HG03469 (cell line): Measurements from ENCODE around the gene CBX6.
"Not testable (repeated sequence)": the region's sequence is repeated elsewhere in the genome, so short reads cannot be mapped to it uniquely, and the experiment has no call there.

Experiments
- ATAC-seq: cut with Tn5 transposase; IDR thresholded peaks from one replicate; pipeline ENCODE4 v1.9.1; 2021; ENCODE audit warnings: mild to moderate bottlenecking, moderate library complexity, moderate number of reproducible peaks; ENCODE audit not compliant: unreplicated experiment

CBX6 gene

DNA sequence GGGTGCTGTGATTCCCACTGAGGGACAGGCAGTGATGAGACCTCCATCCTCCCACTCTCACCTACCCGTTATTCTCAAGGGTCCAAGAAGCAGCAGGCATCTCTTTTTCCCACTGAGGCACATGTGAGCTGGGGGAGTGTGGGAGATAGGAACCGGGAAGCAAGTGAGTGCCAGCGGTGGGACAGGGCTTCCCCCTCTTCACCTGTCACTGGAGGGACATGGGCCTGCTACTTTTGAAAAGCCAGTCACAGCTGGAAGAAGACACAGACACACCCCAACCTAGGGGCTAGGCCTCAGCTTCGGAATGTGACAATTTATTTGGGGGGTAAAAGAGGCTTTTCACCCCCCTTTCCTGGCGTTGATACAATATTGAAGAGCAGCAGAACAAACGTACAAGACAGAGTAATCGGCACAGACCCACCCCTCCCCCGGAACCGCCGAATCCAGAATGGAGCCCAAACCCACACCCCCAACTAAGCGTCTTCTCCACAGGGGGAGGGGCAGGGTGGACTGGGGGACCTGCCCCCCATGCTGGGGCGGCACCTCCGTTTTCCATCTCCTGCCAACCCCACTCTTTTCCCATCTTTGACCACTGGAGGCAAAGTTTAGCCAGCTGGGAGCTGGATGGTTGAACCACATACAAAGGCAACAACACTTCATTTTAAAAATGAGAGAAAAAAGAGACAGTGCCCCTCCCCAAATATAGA, 10.7 kb downstream of the CBX6 start:
- ATAC-seq: no peak

DNA sequence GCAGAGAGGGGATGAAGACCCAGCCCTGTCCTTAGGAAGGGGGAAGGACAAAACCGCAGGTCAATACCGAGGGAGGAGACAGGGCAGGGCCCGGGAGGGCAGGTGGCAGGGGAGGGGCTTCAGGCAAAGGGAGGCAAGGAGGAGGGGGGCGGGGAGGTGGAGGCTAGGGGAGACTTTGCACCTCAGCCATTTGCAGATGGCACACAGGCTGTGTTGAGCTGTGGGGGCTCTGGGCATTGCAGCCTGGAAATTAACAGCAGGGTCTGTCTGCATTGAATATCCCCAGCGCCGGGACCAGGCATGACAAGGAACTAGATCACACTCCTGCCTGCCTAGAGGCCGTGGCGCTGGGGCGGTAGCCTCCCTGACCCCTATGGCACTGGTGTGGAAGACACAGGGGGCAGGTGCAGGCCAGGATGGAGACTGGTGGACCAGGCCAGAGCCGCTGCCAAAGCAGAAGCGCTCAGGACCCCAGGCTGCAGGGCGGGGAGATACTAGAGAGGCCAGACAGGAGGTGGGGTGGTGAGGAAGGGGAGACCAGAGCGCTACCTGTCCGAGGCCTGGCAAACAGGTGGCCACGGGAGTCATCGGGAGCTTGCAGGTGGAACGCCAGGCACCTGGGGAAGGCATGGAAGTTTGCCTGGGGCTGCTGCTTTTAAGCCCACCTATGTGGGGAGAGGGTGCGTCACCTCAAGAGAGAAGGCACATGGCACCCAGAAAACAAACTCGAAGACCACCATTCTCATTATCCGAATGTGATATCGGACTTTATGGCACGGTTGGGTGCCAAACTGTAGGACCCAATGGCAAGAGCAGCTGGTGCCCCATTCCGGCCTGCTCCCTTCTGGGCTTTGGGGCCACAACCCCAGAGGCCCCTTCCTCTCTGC, 11.5 kb downstream of the CBX6 start:
- no peak for ATAC-seq

DNA sequence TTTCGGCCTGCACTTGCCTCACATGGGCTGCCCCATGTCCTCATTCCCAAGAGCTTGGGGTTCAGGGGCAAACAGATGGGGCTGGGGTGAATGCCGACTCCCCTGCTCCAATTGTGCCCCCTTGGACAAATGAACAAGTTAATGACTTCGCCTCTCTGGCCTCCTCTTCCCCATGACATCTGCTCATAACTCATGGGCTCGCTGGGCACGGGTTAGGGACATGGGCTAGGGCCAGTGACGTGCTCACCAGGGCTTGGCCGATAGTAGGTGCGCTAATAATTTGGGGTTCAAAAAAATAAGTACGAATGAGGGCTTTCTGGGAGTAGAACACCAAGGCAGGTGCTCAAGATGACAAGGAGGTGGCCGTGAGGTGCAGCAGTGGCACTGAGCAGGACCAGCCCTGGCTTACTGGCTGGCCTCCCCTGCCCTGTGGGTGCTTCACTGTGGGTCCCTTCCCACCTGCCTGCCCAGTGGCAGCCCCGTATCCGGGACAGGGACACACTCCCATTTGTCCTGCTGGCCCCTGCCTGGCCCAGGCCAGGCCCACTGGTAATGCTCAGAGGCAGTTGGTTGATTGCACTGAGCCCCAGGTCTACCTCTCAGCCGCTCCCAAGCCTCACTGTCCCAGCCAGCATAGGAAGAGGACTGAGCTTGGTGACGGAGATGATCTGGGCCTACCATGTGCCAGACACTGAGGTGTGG, 12.3 kb downstream of the CBX6 start:
- no peak for ATAC-seq

DNA sequence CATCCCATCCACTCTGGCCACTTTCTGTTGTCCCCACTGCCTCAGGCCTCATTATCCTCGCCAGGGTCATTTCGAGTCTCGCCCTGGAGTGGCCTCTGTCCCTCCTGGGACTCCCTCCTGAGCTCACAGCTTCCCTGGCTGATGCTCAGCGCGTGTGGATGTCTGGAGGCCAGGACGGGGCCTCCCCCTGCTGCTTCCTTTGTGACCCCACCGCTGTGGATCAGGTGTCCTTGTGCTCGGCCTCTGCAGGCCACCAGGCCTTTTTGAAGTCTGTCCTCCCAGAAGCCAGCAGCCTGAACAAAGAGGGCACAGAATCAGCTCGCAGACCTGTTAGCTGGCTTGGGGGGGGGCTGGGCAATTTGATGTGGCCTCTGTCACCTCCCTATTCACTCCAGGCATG, 13.5 kb downstream of the CBX6 start:
- ATAC-seq: no peak

DNA sequence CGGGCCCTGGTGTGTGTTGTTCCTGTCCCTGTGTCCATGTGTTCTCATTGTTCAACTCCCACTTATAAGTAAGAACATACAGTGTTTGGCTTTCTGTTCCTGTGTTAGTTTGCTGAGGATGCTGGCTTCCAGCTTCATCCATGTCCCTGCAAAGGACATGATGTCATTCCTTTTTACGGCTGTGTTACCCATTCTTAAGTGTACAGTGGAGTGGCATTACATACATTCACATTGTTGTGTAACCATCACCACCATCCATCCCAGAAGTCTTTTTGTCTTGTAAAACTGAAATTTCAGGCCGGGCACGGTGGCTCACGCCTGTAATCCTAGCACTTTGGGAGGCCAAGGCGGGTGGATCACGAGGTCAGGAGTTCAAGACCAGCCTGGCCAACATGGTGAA, 17.5 kb downstream of the CBX6 start:
- not testable (repeated sequence) for ATAC-seq

DNA sequence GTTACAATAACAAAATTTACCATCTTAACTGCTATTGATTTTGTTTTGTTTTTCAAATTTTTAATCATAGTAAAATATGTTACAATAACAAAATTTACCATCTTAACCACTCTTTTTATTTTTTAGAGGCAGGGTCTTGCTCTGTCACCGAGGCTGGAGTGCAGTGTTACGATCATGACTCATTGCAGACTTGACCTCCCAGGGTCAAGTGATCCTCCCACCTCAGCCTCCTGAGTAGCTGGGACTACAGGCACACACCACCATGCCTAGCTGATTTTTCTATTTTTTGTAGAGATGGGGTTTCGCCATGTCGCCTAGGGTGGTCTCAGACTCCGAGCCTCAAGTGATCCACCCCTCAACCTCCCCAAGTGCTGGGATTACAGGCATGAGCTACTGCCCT, 18.1 kb downstream of the CBX6 start:
- ATAC-seq: not testable (repeated sequence)

DNA sequence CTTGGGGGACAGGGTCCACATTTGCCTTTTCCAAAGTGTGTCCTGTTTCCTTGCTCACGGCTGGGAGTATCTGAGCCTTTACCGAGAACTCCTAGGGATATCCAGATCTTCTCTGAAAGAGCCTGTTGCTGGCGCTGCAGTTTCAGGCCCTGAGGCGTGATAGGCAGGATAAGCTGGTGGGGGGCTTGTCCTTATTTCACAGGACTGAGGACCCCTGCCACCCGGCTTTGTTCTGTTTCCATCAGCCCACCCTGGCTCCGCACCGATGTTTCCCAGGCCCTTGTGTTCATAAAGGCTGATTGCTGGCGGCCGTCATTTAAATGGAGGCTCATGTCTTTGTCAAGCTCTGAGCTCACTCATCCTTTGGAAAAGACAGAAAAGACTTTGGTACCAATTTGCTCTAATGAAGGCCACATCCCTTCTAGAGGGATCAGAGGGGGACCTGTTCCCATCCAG, 18.8 kb downstream of the CBX6 start:
- no peak for ATAC-seq

DNA sequence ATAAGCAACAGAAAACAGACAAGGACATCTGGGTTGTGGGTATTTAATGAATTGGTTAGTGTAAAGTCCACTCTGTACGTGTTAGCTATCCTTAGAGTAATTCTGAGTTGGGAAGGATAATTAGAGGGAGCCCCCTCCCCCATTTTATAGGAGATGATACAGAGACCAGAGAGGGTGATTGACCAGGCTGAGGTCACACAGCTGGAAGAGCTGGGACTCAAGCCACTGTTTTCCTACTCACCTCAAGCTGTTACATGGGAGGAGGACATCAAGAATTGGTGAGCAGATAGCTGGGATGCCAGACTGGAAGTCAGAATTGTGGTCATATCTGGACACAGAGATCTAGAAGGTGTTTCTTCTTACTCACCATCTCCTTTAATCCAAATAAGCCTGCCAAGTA, 19.5 kb downstream of the CBX6 start:
- ATAC-seq: no peak

DNA sequence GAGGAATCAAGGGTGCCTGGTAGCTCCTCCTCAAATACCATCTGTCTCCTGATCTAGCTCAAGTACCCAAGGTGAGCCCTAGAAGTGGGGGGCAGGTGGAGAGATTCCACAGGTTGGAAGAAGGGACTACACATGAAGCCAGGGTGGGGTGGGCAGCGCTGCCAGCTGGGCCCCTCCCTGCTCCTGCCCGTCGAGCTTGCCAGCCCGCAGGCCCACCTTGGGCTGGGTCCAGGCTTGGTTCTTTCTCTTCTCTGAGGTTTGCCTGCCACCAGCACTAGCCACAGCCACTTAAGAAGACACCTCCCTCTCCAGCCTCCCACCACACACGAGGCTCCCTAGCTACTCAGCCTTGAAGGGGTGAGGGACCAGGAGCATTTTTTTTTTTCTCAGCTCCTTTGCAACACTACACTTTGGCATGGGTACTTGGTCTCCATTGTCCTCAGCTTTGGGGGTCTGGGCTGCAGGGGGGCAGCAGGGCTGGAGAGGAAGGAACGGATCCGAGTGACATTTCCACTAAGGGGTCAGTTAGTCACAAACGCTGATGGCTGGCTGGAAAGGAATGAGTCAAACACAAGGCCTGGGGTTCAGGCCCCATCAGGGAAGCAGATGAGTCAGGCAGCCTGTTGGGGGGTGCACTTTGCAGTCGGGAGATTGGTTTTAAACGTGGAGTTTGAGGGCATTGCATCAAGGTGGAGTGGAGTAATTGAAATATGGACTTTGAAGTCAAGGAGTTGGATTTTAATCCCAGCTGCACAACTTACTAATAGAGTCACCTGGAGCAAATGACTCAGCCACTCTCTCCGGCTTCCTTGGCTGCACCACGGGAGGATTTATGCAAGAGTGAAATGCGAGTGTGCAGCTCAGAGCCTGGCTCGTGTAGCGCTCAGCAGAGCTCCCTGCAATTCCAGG, 20.8 kb downstream of the CBX6 start:
- ATAC-seq: no peak

DNA sequence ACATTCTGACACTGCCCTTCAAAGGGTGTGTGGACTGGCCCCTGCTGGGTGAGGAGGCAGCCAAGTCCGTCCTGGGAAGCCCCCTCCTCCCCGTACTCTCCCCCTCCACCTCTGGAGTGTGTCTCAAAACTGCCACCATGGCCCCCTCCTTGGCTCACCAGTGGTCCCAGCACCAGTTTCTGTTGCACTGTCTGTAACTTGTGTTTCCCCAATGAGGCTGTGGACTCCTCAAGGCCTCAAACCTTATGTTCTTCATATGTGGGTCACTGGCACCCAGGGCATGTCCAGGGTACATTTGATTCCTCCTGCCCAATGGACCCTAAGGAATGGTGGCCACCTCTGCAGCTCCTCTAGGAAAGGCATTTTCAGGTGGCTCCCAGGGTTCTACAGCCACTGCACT, 21.6 kb downstream of the CBX6 start:
- ATAC-seq: no peak

DNA sequence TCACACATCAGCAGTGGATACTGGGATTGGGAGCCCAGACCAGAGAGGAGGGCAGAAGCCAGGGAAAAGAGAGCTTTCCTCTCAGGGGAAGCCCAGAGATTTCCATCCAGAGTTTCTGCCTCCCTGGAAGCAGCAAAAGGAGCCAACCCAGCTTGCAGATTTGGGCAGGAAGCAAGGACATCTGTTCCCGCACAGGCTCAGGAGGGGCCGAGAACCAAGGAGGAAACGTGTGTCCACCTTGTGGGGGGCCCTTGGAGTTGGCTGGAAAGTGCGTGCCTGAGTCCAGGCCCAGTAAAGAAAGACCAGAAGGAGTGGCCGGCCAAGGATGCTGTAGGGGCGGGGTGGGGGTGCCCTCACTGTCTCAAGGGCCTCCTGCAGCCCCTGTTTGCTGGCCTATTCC, 22.2 kb downstream of the CBX6 start:
- no peak for ATAC-seq

DNA sequence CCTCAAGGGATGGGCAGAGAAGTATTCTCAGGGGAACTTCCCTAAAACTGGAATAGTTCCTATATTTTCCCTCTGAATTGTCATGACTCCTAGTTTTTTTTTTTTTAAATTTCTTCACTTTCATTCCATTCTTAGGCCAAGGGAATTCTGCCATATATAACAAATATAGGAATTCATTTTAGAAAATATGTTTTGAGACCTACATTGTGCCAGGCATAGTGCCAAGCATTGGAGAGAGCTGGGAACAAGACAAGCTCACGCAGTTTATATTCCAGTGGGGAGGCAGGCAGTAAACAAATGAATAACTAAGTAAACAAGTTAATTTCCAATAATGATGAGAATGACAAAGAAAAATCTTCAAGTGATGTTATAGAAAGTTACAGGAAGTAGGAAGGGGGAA, 25.6 kb downstream of the CBX6 start:
- no peak for ATAC-seq

DNA sequence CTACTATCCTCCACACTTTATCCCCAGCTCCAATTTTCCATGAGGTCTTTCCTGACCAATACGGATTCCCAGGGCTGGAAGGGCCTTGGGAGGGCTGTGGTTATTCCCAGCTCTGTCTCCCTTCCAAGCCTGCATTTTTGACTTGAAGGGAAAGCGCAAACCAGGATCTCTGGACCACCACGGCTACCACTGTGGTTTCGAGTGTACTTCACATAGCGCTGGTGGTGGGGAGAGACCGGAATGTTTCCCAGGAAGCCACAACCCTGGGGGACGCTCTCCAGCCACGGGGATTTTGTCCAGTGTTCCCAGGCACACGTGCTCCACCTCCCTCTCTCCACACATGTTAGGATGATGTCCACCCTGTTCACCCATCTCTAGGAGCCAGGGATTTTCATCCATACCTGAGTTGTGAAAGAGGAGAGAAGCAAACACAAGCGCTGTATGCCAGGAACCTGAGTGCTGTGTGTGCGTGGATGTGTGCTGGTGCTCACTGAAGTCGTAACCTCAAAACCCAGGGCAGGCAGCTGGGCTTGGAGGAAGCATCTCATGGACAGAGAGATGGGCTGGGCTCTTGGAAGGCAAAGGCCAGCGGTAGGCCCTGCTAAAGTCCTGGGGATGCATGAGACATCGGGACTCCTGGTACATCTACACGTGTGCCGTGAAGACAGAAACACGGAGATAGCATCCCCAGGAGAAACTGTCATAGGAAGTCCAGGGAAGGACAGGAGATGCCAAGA, 26.8 kb downstream of the CBX6 start:
- no peak for ATAC-seq

DNA sequence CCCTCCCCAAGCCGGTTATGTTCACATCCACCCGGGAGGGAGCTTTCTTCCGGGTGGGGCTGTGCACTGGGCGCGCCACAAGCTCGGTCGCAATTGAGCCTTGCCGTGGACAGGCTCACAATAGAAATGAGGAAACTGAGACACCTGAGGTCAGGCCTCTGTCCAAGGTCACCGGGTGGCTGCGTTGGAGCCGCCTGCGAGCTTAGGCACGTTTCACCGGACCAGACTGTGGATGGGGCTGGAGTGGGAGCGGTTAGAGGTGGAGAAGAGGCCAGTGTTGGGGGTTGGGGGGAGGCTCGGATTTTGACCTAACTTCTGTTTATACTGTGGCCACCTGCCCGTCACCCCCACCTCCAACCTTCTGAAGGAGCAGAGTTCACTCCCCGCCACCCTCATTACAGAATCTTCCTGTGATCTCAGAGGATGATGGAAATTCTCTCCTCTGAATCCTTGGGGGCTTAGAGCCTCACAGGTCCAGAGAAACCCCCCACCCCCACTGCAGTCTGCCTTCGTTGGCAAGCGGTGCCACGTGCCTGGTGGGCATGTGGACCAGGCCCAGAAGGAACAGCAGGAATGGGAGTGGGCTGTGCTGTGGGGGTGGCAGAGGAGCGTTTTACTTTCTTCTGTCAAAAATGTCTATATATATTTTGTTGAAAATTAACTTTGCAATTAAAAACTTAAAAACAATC, 27.6 kb downstream of the CBX6 start:
- ATAC-seq: no peak

DNA sequence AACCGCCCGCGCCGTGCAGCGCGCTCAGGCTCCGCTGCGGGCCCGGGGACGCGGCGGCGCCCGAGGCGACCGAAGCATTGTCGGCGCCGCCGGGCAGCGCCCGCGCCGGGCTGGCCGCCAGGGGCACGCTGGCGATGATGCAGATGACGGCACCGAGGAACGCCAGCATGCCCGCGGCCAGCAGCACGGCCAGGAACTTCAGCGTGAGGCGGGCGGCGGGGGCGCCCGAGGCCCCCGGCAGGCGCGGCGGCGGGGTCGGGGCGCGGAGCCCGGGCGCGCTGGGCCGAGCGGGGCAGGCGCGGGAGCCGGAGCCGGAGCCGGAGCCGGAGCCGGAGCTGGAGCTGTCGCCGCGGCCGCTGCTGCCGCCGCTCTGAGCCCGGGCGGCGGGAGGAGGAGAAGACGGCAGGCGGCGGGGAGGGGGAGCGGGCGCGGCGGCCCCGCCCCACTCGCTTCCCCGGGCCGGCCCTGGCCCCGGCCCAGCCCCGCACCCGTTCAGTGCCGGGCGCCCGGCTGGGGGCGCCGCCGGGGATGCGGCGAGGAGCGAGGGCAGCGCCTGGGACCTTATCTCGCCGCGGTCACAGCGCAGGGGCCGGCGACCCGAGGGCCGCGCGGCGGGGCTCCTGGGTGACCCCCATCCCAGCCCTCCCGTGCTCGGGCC, 28.2 kb downstream of the CBX6 start, which contains the start of gene NPTXR:
Gene NPTXR, minus strand, starts transcription at position 372 of the 658 bp plus-strand sequence.
- ATAC-seq: no peak

DNA sequence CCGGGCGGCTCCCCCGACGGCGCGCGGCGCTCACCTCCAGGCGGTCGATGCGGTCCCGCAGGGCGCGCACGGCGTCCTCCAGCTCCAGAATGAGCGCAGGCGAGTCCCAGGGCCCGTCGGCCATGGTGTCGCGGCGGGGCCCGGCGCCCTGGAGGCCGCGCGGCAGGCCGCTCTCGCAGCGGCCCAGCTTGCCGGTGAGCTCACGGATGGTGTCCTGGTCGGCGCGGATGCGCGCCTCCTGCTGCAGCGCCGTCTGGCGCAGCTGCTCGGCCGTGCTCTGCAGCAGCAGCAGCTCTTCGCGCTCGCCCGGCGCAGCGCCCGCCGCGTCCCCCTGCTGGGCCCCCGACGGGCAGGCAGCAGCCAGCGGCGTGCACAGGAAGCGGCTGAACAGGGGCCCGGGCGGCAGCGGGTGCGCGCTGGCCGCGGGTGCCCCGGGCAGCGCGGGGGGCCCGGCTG, 28.8 kb downstream of the CBX6 start:
- no peak for ATAC-seq

DNA sequence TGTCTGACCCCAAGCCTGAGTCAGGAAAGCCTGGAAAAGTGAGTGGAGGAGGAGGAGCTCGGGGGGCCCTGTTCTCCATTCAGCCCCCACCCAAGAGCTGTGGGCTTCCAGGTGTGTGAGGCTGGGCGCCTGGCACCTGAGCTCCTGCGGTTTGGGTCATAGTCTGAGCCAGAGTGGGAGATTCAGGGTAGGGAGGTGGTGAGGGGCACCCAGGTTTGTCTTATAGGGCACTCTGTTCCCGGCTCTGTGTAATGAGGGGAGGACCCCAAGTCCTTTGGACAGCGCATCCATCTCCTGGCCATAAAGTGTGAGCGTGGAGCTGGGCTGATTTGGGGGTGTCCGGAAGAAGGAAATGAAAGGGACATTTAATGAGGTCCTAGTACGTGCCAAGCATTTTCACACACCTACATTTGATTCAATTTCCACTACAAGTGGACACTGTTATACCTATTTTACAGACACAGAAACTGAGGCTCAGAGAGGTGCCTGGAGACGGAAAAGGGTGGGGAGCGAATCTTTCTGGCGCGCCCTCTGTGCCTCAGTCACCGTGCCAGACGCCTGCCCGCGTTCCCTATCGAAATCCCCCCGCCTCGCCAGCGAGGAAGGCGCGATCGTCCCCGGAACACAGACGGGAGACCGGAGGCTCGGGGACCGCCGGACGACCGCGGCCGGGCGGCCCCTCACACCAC, 29.4 kb downstream of the CBX6 start:
- no peak for ATAC-seq

DNA sequence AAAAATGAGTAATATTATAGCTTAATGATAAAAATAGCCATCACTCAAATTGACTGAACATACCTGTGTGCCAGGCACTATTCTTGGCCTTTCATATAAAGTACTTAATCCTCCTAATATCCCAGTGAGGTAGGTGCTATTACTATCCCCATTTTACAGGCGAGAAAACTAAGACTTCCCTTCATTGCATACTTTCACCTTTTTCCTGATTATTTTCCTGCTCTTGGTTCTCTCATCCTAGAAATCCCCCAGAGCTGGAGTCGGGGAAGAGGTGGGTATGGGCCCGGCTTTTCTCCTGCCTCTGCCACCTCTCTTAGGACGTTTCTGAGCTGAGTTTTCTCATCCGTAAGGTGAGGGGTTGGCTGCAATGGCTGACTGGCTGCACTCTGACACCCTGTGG, 30.4 kb downstream of the CBX6 start:
- no peak for ATAC-seq
